ENCODE measurements around the gene HOXC4.
A peak's percentile ranks its signal among the peaks of the same experiment; 100 is the strongest.

HOXC4 gene

DNA sequence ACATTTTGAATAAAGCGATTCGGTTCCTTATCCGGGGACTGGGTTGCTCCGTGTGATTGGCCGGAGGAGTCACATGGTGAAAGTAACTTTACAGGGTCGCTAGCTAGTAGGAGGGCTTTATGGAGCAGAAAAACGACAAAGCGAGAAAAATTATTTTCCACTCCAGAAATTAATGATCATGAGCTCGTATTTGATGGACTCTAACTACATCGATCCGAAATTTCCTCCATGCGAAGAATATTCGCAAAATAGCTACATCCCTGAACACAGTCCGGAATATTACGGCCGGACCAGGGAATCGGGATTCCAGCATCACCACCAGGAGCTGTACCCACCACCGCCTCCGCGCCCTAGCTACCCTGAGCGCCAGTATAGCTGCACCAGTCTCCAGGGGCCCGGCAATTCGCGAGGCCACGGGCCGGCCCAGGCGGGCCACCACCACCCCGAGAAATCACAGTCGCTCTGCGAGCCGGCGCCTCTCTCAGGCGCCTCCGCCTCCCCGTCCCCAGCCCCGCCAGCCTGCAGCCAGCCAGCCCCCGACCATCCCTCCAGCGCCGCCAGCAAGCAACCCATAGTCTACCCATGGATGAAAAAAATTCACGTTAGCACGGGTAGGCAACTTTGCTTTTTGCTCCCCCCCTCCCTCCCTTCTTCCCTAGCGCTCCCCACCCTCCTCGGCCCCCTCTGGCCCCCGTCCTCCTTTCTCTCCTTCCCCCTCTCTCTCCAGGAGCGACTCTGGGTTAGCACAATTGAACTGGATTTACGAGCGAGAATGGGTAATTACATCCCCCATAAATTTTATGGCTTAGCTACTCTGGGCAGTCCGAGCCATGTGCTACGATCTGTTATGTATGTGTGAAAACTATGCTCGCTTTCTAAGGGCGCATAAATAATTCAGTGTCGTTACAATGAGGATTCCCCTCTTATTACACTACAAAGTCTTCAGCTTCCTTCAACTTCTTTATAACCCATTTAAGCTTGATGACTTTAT lies at the start of gene HOXC4:
Gene HOXC4, plus strand, starts transcription at position 85 of the 991 bp plus-strand sequence. Its CDS starts 88 bp downstream, at position 173.
- peak; percentile 35 for DNase-seq (ENCODE audit: low read depth)

- DNase-seq (ENCODE audit: low read depth), result no peak
Observed at GRCh38 chr12:54004063-54004840, 49.4 kb upstream of the HOXC4 start.

- DNase-seq (ENCODE audit: low read depth), result no peak
Observed at GRCh38 chr12:54004841-54005530, 48.6 kb upstream of the HOXC4 start.

DNA sequence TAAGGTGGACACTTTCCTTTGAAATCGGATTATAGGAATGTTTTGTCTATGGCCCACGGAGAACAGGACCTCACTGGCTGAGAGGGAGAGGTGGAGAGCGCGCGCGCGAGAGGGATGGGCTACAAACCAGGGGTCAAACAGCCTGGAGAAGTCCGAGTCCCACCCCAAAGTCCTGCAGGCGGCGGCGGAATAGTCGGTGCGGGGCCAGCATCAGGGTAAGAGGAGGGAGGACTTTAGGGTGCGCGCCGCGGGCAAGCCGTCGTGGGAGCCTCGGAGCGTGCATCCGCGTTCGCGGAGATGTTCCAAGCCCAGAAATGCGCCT lies 48.1 kb upstream of the HOXC4 start:
- no peak for DNase-seq (ENCODE audit: low read depth)

DNA sequence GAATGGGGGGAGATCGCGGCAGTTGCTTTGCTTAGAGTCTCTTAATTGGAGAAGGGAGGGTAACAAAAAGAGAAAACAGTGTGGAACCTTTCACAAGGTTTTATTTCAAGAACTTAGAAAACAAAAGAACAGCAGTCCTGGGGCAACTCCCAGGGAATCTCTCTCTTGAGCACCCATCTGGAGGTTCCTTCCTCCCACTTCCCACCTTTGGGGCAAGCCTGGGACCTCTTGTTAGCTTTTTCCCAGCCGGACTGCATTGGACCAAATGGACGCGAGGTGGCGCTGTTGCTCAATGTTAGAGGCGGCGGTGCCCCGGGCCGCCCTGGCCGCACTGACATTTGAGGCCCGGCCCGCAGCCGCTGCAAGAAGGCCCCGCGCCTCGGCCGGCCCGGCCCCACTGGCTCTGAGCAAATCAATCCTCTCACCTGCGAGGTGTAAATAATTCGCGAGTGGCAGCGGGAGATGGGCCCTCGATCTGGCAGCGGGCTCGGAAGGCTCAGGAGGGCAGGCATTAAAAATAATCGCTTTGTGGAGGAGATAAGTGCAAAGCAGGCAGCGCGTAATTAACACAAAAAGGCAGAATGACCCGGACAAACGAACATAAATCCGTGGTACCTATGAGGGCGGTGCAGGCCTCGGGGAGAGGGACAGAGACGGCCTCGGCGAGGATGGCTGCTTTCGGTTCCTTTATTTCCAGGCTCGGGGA lies 47.6 kb upstream of the HOXC4 start:
- DNase-seq (ENCODE audit: low read depth), result peak; percentile 77

GRCh38 chr12:54006559-54007220 lies 46.9 kb upstream of the HOXC4 start:
- DNase-seq (ENCODE audit: low read depth), result no peak

GRCh38 chr12:54007538-54008259 lies 45.9 kb upstream of the HOXC4 start:
- DNase-seq (ENCODE audit: low read depth), result no peak

DNA sequence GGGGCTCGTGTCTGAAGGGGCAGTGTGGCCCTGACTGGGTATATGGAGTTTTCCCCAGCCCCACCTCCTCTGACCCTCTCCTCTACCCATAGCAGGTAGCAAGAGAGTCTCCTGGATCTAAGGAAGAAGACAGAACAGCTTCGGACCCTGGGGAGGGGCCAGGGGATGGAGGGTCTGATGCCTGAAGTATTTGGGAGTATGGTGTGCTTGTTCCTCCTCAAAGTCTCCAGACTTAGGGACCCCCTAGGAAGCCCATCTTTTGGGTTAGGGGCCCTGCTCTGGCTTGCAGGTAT lies 45.4 kb upstream of the HOXC4 start:
- no peak for DNase-seq (ENCODE audit: low read depth)

GRCh38 chr12:54009171-54010052 lies 44.2 kb upstream of the HOXC4 start:
- DNase-seq (ENCODE audit: low read depth), result peak; percentile 40

DNA sequence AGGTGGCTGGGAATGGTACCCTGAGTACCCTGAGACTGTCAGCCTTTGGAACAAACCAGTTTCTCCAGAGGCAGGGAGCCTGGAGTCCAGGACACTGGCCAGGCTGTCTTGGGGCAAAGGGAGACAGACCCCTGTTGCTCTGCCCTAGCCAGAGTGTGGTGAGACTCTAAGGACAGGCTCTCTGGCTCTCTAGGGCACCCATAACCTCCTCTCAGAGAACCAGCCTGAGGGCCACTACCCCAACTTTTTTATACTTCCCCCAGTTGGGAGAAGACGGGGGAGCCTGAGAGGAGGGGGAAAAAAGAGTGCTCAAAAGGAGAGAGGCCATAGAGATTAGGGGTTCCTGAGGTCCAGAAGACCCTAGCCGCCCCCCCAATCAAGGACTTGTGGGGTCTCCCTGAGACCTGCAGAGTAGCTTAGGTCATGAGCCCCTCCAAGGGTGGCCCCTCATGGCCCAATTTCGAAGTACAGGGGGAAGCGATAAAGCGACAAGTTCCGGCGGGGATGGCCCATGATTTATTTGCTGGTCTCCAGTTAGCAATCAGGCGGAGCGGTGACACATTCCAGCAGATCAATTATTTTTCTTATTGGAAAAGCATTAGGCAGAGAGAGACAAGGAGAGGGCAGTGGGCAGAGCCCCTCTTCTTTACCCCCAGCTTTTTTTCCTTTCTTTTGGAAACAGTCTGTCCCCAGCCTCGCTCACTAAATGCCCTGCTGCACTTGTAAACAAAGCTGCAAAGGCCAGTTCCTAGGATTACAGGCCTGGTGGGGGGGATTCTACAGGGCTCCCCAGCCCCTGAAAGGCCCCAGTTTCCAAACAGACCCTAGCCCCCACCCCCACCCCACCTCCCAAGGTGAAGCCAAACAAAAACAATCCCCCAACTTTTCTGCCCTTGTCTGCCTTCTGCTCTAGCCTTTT lies 43.3 kb upstream of the HOXC4 start:
- DNase-seq (ENCODE audit: low read depth), result no peak

GRCh38 chr12:54010972-54011664 lies 42.5 kb upstream of the HOXC4 start:
- no peak for DNase-seq (ENCODE audit: low read depth)

DNA sequence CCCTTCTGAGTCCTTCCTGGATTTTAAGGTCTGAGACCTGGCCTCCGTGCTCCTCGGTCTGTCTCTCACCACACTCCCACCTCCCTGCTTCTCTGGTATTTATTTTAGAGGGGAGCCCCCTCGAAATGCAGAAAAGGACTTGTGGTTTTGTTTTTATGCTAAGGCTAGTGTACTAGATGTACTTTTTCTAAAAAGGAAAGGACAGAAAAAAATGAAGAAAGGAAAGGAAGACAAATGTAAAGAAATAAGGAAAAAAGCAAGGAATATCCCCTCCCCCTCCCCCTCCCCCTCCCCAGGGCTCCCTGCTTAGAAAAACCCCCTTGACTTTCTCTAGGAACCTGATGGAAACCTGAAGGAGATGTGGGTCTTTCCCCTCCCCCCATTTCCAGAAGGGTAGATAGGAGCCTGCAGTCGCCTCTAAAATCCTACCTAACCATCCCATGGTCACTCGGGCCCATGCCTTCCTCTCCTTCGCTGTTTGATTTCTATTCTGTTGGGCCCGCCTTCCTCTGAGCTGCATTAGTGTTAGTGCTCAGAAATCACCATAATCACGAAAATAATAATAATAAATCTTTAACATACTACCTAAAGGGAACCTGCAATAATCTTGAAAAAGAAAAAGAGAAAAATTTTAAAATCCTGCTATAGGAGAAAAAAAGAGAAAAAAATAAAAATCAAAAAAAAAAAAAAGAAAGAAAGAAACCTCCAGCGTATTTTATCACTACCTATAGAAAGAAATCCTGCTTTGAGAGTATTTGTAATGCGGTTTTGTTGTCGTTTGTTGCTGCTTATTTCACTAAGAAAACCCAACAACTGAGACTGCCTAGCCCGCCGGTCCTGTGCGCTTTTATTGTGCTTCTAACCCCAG lies 41.7 kb upstream of the HOXC4 start:
- DNase-seq (ENCODE audit: low read depth), result no peak

- no peak for DNase-seq (ENCODE audit: low read depth)
Observed at GRCh38 chr12:54012631-54013409, 40.8 kb upstream of the HOXC4 start.

GRCh38 chr12:54014377-54015017 lies 39.1 kb upstream of the HOXC4 start:
- DNase-seq (ENCODE audit: low read depth), result no peak

- no peak for DNase-seq (ENCODE audit: low read depth)
Observed at GRCh38 chr12:54015018-54015931, 38.4 kb upstream of the HOXC4 start.
